Activated CD4-positive, CD25-positive, alpha-beta regulatory T cell treated with anti-CD3 and anti-CD28 coated beads, Interleukin-2, amount 50 U/mL, for 24 hours (primary cell): ENCODE results near the gene GPC6.

Source experiments
- ATAC-seq, 2 donors: fragments of 150-1000 bp; cut with Tn5 transposase; one replicate each; pipeline ENCODE4 v1.10.0; 2021; ENCODE audit warnings: mild to moderate bottlenecking in 1 of 2, moderate library complexity in 1 of 2

The GPC6 gene

DNA sequence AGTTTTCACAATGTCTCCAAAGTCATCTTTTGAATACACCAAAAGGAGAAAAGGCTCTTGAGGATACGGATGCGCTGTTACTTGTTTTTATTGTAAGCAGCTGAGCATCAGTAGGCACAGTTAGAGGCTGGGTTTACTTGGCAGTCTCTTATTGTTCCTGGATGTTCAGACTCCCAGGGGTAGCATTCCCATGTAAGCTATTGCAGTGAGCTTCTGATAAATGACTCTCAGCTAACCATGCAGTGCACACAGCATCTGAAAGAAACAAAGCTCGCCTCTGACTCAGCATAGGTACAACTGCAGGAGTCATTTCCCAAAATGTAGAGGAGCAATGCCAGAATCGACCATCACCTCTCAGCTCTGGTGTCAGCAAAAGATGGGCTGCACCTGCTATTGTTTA lies 1168.1 kb downstream of the GPC6 start:
- ATAC-seq = no peak

- ATAC-seq = no peak
Observed at GRCh38 chr13:94395860-94396259, 1169.3 kb downstream of the GPC6 start.

DNA sequence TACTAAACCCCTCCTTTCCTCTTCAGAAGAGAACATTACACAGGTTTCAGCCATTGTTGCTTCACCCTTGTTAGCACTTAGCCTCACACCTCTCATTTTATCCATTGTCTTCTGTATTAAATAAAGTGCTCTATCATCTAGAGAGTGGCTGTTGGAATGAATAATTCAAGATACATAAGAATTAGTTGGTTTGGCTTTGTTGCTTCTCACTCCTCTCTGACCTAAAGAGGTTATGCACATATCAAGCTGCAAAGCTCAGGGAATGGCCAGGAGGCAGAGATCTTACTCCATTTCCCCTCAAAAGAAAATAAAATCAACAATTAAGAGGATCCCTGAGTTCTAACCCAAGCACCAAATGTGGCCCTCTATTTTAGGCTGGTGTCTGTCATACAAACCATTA lies 1173.2 kb downstream of the GPC6 start:
- no peak for ATAC-seq

GRCh38 chr13:94400874-94401273 lies 1174.3 kb downstream of the GPC6 start:
- no peak for ATAC-seq

GRCh38 chr13:94408314-94409036 lies 1181.9 kb downstream of the GPC6 start:
- ATAC-seq = no peak

DNA sequence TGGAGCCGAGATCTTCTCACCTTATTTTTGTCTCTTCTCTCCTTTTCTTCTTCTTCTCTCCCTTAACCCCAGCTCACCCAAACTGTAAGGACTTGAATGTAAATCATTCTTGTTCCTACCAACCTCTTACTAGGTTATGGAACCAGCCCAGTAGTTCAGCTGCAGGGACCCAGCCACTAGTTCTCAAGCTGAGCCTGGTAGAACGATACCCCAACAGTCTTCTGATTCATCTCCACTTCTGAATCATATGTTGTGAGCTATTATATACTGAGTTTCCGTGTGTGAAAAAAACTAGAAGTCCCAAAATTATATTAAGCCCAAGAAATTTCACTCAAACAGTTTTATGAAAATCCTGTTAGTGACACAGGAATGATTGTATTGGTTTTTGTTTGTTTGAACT lies 1185.1 kb downstream of the GPC6 start:
- ATAC-seq = peak in 1 of 2 donors; percentile 43

DNA sequence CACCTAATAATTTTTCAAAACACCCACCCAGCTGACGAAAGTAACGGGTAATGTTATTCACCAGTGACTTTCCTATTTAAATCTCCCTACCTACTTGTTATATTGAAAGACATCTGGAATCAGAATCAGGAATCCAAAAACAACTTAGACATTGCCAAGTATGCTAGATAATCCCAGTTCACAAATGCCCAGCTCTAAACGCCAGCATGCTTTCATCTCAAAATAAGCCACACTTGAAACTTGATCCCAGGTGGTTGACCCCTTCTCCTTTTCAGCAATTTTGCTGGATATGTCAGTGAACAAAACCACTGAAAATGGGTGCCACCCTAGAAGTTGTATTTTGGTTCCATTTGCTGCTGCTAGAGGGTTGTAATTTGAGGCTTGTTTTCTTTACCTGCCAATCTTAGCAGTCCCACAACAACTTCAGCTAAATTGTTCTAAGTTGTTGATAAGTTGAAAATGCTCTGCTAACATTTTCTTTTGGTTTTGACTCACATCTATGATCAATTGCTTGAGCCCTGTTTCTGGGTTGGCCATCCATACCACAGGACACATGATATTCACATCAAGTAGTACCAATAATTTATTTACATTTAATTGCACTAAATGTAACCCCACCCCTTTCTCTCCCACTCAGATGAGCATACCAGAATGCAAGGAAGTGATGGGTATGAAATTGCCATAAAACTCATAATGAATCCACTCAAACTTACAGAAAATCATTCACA lies 1186.4 kb downstream of the GPC6 start:
- no peak for ATAC-seq

DNA sequence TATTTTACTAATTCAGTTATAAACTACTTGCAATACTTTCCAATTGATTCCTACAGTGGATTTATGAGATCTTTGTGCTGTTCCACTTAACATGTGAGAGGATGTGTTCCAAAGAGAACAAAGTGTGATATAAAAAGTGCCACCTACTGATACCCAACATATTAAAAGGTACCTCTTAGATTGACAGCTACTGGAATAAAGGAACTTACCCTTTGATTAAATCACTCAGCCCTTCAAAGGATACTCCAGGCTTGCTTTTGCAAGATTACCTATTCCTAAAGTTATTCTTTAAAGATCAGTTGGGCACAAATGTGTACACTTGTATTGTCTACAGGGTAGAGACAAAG lies 1187.0 kb downstream of the GPC6 start:
- ATAC-seq = no peak

GRCh38 chr13:94414141-94414540 lies 1187.5 kb downstream of the GPC6 start:
- ATAC-seq = no peak

DNA sequence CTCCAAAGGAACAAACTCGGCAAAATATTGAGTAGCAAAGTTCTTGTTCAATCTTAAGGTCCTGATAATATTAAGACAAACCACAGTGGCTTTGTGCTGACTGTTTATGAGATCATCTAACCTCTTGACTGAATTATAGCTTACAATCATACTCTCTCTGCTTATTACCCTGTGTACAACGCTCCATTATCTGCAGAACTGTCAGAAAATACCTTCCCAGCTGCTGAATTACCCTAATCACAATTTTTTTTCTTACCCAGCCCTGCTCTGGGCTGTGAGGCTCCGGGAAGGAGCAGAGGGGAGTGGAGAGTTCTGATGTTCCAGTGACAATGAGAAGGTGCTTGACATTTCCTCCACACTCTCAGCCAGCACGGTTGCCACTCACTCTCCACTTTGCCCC lies 1188.1 kb downstream of the GPC6 start:
- no peak for ATAC-seq

DNA sequence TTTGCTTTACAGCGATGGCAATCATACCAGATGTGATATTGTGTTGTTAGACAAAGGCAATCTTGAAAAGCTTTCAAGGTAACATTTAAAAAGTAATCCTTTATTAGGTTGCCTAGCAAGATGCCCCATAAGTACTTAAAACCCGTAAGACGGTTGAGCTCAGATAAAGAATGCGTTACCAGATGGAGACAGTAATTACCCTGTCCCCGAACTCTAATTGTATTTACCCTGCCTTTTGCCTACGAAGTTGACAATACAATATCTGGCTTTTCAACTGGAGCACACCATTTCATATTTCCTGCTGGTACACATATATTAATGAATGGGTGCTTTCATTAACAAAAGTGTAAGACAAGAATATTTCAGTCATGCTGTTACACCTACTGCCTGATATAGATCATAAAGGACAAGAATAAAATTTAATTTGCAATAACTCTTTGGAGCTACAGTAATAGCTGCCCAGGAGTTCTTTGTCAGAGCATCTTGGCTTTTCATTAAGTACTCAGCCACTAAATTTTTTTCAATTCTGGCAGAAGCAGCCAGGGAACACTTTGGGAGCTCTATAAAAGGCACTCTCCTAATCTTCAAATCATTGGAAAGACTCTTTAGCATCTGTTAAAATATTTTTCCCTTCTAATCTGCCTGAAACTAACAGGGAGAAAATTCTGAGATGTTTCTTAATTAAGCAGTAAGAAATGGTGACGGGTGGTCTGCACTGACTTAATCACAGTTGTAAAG lies 1189.1 kb downstream of the GPC6 start:
- ATAC-seq = no peak

DNA sequence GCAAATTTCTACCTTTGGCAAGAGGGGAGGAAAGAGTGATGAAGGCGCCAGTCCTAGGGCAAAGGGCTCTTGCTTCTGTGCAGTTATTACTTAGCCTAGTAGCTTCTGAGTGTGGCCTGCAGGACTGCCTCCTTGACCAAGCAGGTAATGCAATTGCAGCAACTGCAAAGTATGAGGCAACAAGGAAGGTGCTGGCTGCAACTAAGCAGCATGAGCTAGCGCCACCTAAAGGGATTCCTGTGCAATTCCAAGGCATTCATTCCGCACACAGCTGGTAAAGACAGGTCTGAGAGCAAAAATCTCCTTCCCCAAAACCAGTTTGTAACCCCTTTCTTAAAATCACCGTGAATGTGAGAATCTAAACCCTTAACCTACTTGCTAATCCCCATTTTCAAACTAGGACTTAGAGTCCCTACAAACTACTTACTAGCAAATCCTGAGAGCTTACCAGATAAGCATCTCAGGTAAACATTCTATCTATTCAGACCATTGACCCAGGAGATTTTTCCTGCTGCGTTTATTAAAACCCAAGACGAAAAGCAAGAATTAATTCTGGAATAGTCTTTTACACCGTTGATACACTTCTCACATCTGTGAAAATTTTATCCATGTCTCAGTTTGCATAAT lies 1190.0 kb downstream of the GPC6 start:
- ATAC-seq = no peak

- no peak for ATAC-seq
Observed at GRCh38 chr13:94417294-94417693, 1190.7 kb downstream of the GPC6 start.

GRCh38 chr13:94419304-94419924 lies 1192.8 kb downstream of the GPC6 start:
- ATAC-seq = peak; percentile 93 to 97

DNA sequence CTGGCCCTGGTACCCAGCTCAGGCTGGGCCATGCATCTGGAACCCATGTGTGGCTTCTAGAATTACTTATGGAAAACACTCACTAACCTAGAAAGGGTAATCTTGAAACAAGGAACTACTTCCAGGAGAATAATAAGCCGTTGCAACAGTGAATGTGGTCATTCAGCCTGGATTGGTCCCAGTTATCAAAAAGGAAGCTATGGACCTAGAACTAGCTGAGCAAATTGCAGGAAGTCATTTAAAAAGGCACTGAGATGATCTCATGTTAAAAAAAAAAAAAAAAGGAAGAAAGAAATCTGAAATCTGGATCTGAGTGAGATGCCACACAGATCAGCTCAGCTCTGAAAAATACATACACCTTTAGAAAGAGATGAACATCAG lies 1193.3 kb downstream of the GPC6 start:
- no peak for ATAC-seq

DNA sequence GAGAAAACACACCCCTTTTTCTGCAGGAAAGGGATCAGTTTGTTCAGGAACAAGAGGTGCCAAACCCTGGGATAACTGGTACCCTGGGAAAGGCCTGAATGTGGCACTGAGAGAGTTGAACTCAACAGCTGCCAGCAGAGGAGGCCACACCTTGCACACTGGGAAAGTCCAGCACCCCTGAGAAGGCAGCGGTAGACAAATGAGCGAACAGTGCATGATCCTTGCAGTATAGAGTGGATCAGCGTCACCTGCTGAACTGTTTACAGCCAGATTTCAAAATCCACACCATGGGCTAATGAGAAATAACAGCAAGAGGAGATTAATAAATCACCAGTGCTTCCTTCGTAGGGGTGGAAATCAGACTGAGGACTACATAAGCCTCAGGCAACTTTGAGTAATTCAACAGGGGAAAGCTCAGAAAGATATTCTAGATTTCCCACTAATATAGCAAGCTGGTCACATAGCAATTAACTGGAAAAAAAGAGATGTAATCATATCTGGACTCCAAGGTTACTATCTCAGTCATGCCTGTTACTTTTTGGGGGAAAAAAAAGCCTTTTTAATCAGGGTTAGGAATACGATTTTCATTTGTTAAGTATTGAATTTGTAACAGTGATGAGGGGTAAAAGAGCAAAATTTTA lies 1200.8 kb downstream of the GPC6 start:
- ATAC-seq = no peak

- ATAC-seq = no peak
Observed at GRCh38 chr13:94431574-94431973, 1205.0 kb downstream of the GPC6 start.

GRCh38 chr13:94431987-94432386 lies 1205.4 kb downstream of the GPC6 start:
- ATAC-seq = peak; percentile 37 to 64

GRCh38 chr13:94433055-94433961 lies 1206.7 kb downstream of the GPC6 start:
- peak; percentile 70 to 82 for ATAC-seq

GRCh38 chr13:94435604-94436226 lies 1209.1 kb downstream of the GPC6 start:
- ATAC-seq = peak; percentile 36 to 44

DNA sequence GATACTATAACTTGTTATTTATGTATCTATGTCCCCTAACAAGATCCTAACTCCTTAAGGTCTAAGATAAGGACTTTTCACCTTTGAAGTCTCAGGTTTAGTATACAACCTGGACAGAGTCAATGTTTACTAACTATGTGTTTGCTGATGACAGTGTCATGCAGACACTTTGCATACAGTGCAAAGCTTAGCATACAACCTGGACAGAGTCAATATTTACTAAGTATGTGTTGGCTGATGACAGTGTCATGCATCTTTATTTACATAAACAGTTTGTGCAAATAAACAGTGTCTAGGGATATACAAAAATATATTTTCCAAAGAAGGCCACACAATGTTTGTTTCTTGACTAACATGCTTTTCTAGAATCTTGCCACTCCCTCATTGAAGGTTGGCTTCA lies 1218.2 kb downstream of the GPC6 start:
- no peak for ATAC-seq
